Right lobe of liver (tissue), 4 donors: ENCODE data around the gene DOC2A.

Experiments used
- CTCF ChIP-seq, 4 donors: fragments of 200-600 bp in 3 of 4; fragments of 450-650 bp in 1 of 4; IDR thresholded peaks; one replicate each; pipeline versions ENCODE4 v1.5.1 to v1.8.0; 2016 to 2022; ENCODE audit warnings: antibody characterized with exemption in 4 of 4, mild to moderate bottlenecking in 2 of 4
- POLR2A ChIP-seq: fragments of 450-650 bp; IDR thresholded peaks from one replicate; pipeline ENCODE4 v1.6.1; 2017; ENCODE audit warnings: antibody characterized with exemption, mild to moderate bottlenecking
- donor health status: DM: no; HTN: no; CAD: no.
- donor health status: DM: no; HTN: no; CAD: no.
- donor health status: DM: no; HTN: yes; CAD: no.

GRCh38 chr16:29961127-29961478 lies 49.7 kb downstream of the DOC2A start:
- TF ChIP-seq POLR2A (no peak), CTCF (IDR thresholded peaks at IDR 0.05) (no peak)
